WTC11 (cell line): Measurements from ENCODE around the gene CREB3L1. TPM values are rescaled to one million over a fixed set of nuclear protein-coding genes. Genes with fewer than 3 reads are reported as not detected.
A peak's percentile ranks its signal among the peaks of the same experiment; 100 is the strongest.

ENCODE experiments used
- ATAC-seq: fragments of 200-7000 bp; cut with Tn5 transposase; 2 replicates; pipeline ENCODE4 v1.10.0; 2021; ENCODE audit warnings: mild to moderate bottlenecking, moderate library complexity
- CTCF ChIA-PET: fragments of 300-600 bp; sonication (Branson Sonifier 250); formaldehyde crosslinking; loops from one replicate; lab custom pipeline; 2021; ENCODE audit warnings: antibody characterized with exemption; lab: Charles Lee
- POLR2A ChIA-PET: fragments of 350-600 bp; sonication (Branson Sonifier 250); formaldehyde crosslinking; loops from one replicate; lab custom pipeline; 2021; ENCODE audit warnings: antibody characterized with exemption; lab: Charles Lee
- DNase-seq: peaks from one replicate; pipeline ENCODE4 v3.0.0; 2021; ENCODE audit warnings: low spot score
- H3K27ac Mint-ChIP-seq: 2 replicates; pipeline ENCODE4 v1.8.0; 2021; ENCODE audit warnings: mixed read lengths
- H3K27me3 Mint-ChIP-seq: 2 replicates; pipeline ENCODE4 v1.8.0; 2021; ENCODE audit warnings: low read depth, mild to moderate bottlenecking, moderate library complexity, mixed read lengths
- H3K36me3 Mint-ChIP-seq: 2 replicates; pipeline ENCODE4 v1.8.0; 2021; ENCODE audit warnings: mixed read lengths
- H3K4me1 Mint-ChIP-seq: 2 replicates; pipeline ENCODE4 v1.8.0; 2022; ENCODE audit warnings: mixed read lengths
- H3K4me3 Mint-ChIP-seq: 2 replicates; pipeline ENCODE4 v1.8.0; 2021; ENCODE audit warnings: mild to moderate bottlenecking, moderate library complexity, mixed read lengths
- H3K9me3 Mint-ChIP-seq: 2 replicates; pipeline ENCODE4 v1.8.0; 2021; ENCODE audit warnings: mixed read lengths
- CREM ChIP-seq: sonication (generic); formaldehyde crosslinking; IDR thresholded peaks from 2 replicates; pipeline ENCODE4 v1.8.1; 2022; ENCODE audit warnings: mild to moderate bottlenecking, missing genetic modification reagents, moderate library complexity
- GRHL2 ChIP-seq: fragments of 250-450 bp; sonication (Bioruptor Pico); IDR thresholded peaks from 2 replicates; pipeline ENCODE4 v1.8.0; 2022; ENCODE audit warnings: mild to moderate bottlenecking, moderate library complexity; ENCODE audit not compliant: insufficient replicate concordance, severe bottlenecking
- IRF2 ChIP-seq: sonication (generic); formaldehyde crosslinking; IDR thresholded peaks from 2 replicates; pipeline ENCODE4 v1.8.0; 2022; ENCODE audit warnings: low read depth, missing genetic modification reagents, borderline replicate concordance
- TP53 ChIP-seq: sonication (generic); formaldehyde crosslinking; IDR thresholded peaks from 2 replicates; pipeline ENCODE4 v1.8.1; 2023; ENCODE audit warnings: mild to moderate bottlenecking, missing genetic modification reagents
- ZNF121 ChIP-seq: sonication (generic); formaldehyde crosslinking; IDR thresholded peaks from 2 replicates; pipeline ENCODE4 v1.8.0; 2023; ENCODE audit warnings: missing genetic modification reagents
- ZNF263 ChIP-seq: sonication (generic); formaldehyde crosslinking; IDR thresholded peaks from 2 replicates; pipeline ENCODE4 v1.8.1; 2022; ENCODE audit warnings: low read depth, mild to moderate bottlenecking, moderate library complexity, missing genetic modification reagents
- total RNA-seq: library from RNA; stranded (reverse); gene quantifications from 3 replicates; pipeline ENCODE4 v1.2.3, GENCODE V29; 2021
- TF ChIP-seq, protein P1 (sequence below): sonication (generic); formaldehyde crosslinking; IDR thresholded peaks from 2 replicates; pipeline ENCODE4 v1.8.0; 2022; ENCODE audit warnings: missing genetic modification reagents
- TF ChIP-seq, protein P2 (sequence below): sonication (generic); formaldehyde crosslinking; IDR thresholded peaks from 2 replicates; pipeline ENCODE4 v1.8.0; 2023; ENCODE audit warnings: missing genetic modification reagents, mild to moderate bottlenecking, borderline replicate concordance
- TF ChIP-seq, protein P3 (sequence below): fragments of 200-600 bp; IDR thresholded peaks from 2 replicates; pipeline ENCODE4 v1.8.0; 2022; ENCODE audit warnings: antibody characterized with exemption
- TF ChIP-seq, protein P4 (sequence below): sonication (generic); formaldehyde crosslinking; IDR thresholded peaks from 2 replicates; pipeline ENCODE4 v1.8.1; 2023; ENCODE audit warnings: mild to moderate bottlenecking, missing genetic modification reagents
- TF ChIP-seq, protein P5 (sequence below): sonication (generic); formaldehyde crosslinking; IDR thresholded peaks from 2 replicates; pipeline ENCODE4 v1.8.1; 2022; ENCODE audit warnings: mild to moderate bottlenecking, moderate library complexity, missing genetic modification reagents
- TF ChIP-seq, protein P6 (sequence below): sonication (generic); formaldehyde crosslinking; IDR thresholded peaks from 2 replicates; pipeline ENCODE4 v1.8.1; 2023; ENCODE audit warnings: mild to moderate bottlenecking, moderate library complexity, missing genetic modification reagents
- TF ChIP-seq, protein P7 (sequence below): sonication (generic); formaldehyde crosslinking; IDR thresholded peaks from 2 replicates; pipeline ENCODE4 v1.8.0; 2022; ENCODE audit warnings: mild to moderate bottlenecking, missing genetic modification reagents

CREB3L1 gene
- total RNA-seq, 1 experiment from 2014 or later, result 10.9 TPM

DNA sequence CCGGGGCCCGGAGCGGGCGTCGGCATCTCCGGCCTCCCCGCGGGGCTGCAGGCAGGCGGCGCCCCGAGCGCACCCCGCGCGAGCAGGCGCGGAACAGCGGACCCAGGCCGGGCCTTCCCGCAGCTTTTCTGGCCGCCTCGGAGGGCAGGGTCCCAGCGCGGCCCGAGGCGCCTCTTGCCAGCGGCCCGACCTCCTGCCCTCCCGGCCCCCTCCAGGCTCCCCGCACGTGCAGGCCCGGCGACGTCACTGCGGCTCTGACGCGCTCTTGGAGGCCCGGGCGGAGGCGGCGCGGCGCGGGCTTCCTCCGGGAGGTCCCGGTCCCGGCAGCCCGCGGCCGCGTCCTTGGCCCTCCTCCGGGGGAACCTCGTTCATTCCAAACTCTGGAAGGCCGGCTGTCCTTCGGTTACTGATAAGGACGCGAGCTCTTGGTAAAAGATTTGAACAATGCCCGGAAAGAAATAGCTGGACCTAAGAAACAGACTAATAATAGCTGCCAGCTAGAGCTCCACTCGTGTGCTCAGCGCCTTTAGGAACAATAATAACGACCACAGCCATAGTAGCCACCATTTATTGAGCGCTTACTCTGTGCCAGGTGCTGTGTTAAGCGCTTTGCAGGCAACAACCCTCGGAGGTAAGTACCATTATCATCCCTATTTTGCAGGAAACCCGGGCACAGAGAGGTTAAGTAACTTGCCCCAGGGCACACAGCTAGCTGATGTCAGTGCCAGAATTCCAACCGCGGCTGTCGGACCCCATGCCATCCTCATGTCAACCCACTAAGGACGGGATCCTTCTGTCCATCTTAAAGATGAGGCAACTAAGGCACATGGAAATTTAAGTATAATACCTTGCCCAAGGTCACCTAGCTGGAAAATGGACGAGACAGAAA, 39.1 kb upstream of the CREB3L1 start (continued):
- TF ChIP-seq, protein P1, sequence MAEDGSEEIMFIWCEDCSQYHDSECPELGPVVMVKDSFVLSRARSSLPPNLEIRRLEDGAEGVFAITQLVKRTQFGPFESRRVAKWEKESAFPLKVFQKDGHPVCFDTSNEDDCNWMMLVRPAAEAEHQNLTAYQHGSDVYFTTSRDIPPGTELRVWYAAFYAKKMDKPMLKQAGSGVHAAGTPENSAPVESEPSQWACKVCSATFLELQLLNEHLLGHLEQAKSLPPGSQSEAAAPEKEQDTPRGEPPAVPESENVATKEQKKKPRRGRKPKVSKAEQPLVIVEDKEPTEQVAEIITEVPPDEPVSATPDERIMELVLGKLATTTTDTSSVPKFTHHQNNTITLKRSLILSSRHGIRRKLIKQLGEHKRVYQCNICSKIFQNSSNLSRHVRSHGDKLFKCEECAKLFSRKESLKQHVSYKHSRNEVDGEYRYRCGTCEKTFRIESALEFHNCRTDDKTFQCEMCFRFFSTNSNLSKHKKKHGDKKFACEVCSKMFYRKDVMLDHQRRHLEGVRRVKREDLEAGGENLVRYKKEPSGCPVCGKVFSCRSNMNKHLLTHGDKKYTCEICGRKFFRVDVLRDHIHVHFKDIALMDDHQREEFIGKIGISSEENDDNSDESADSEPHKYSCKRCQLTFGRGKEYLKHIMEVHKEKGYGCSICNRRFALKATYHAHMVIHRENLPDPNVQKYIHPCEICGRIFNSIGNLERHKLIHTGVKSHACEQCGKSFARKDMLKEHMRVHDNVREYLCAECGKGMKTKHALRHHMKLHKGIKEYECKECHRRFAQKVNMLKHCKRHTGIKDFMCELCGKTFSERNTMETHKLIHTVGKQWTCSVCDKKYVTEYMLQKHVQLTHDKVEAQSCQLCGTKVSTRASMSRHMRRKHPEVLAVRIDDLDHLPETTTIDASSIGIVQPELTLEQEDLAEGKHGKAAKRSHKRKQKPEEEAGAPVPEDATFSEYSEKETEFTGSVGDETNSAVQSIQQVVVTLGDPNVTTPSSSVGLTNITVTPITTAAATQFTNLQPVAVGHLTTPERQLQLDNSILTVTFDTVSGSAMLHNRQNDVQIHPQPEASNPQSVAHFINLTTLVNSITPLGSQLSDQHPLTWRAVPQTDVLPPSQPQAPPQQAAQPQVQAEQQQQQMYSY (CRISPR knock-in tag), result 0 out of 2 replicates have a peak, but pooled peaks have one; percentile 20

DNA sequence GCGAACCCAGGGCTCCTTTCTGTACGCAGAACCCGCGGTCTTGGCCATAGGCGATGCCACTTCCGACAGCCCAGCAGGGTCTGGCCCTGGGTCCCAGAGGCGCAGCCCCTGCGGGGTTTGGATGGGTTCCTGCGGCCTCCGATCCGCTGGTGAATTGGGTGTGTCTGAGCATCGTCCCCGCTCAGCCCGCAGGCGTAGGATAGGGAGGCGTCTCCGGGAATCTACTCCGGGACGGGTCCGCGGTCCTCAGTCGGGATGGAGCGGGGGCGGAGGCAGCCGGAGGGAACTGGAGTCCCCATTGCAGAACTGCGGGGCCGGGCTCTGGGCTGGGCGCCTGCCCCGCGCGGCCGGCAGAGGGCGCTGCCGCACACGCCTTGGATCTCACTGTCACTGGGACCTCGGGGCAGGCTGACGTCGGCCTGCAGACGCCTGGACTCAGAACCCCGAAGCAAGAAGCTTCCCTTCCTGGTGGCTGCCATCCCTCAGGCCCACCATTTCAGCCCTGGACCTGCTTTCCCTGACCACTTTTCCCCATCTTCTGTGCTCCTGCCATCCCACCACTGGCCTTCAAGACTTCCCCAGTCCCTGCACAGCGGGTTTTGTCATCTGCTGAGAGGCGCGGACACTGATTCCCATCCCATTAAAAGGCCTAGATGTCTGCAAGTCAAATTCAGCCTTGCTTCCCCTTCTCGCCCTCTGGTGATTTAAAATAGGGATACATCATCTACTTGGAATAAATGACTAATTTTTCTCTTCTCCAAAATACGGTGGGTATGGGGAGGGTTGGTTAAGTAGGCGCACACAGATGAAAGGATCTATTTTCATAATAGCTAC, 38.3 kb upstream of the CREB3L1 start:
- Mint-ChIP-seq H3K4me1 (peaks cover 44% of the 10 kb centered on the region), H3K9me3 (0 out of 2 replicates have a peak, but pooled peaks cover 4% of the 10 kb centered on the region), H3K4me3 (peak overlapping the region; percentile 66), H3K27ac (no peak overlapping the region), H3K27me3 (peaks cover 43% of the 10 kb centered on the region), H3K36me3 (no peaks in the 10 kb centered on the region)
- CTCF ChIA-PET, result interaction anchor here (0.5 to 5.7 kb wide), 58 partner anchors 10 to 468 kb away, joined by 3 to 119 read pairs (median 5); partner anchors contain the start of genes CHRM4, CREB3L1, DGKZ and LARGE2
- DNase-seq (peak; percentile 96), ATAC-seq (peak; percentile 80)
- POLR2A ChIA-PET, result interaction anchor here (0.5 to 4.3 kb wide), 10 partner anchors 9 to 240 kb away, joined by 3 to 43 read pairs (median 4); no protein-coding TSS in a partner anchor
- TF ChIP-seq CREM (CRISPR knock-in tag) (peak; percentile 55; the same call in 1 of the 2 replicates), IRF2 (no peak), GRHL2 (no peak), TP53 (CRISPR knock-in tag) (0 out of 2 replicates have a peak, but pooled peaks have one; percentile 20), ZNF263 (CRISPR knock-in tag) (0 out of 2 replicates have a peak, but pooled peaks have one; percentile 51), ZNF121 (CRISPR knock-in tag) (0 out of 2 replicates have a peak, but pooled peaks have one; percentile 2)
- TF ChIP-seq, protein P2, sequence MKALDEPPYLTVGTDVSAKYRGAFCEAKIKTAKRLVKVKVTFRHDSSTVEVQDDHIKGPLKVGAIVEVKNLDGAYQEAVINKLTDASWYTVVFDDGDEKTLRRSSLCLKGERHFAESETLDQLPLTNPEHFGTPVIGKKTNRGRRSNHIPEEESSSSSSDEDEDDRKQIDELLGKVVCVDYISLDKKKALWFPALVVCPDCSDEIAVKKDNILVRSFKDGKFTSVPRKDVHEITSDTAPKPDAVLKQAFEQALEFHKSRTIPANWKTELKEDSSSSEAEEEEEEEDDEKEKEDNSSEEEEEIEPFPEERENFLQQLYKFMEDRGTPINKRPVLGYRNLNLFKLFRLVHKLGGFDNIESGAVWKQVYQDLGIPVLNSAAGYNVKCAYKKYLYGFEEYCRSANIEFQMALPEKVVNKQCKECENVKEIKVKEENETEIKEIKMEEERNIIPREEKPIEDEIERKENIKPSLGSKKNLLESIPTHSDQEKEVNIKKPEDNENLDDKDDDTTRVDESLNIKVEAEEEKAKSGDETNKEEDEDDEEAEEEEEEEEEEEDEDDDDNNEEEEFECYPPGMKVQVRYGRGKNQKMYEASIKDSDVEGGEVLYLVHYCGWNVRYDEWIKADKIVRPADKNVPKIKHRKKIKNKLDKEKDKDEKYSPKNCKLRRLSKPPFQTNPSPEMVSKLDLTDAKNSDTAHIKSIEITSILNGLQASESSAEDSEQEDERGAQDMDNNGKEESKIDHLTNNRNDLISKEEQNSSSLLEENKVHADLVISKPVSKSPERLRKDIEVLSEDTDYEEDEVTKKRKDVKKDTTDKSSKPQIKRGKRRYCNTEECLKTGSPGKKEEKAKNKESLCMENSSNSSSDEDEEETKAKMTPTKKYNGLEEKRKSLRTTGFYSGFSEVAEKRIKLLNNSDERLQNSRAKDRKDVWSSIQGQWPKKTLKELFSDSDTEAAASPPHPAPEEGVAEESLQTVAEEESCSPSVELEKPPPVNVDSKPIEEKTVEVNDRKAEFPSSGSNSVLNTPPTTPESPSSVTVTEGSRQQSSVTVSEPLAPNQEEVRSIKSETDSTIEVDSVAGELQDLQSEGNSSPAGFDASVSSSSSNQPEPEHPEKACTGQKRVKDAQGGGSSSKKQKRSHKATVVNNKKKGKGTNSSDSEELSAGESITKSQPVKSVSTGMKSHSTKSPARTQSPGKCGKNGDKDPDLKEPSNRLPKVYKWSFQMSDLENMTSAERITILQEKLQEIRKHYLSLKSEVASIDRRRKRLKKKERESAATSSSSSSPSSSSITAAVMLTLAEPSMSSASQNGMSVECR (CRISPR knock-in tag), result no peak; the same call in 1 of the 2 replicates
- TF ChIP-seq, protein P3, sequence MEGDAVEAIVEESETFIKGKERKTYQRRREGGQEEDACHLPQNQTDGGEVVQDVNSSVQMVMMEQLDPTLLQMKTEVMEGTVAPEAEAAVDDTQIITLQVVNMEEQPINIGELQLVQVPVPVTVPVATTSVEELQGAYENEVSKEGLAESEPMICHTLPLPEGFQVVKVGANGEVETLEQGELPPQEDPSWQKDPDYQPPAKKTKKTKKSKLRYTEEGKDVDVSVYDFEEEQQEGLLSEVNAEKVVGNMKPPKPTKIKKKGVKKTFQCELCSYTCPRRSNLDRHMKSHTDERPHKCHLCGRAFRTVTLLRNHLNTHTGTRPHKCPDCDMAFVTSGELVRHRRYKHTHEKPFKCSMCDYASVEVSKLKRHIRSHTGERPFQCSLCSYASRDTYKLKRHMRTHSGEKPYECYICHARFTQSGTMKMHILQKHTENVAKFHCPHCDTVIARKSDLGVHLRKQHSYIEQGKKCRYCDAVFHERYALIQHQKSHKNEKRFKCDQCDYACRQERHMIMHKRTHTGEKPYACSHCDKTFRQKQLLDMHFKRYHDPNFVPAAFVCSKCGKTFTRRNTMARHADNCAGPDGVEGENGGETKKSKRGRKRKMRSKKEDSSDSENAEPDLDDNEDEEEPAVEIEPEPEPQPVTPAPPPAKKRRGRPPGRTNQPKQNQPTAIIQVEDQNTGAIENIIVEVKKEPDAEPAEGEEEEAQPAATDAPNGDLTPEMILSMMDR, result peak; percentile 97
- TF ChIP-seq, protein P4, sequence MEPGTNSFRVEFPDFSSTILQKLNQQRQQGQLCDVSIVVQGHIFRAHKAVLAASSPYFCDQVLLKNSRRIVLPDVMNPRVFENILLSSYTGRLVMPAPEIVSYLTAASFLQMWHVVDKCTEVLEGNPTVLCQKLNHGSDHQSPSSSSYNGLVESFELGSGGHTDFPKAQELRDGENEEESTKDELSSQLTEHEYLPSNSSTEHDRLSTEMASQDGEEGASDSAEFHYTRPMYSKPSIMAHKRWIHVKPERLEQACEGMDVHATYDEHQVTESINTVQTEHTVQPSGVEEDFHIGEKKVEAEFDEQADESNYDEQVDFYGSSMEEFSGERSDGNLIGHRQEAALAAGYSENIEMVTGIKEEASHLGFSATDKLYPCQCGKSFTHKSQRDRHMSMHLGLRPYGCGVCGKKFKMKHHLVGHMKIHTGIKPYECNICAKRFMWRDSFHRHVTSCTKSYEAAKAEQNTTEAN (CRISPR knock-in tag), result peak; percentile 34; the same call in 1 of the 2 replicates
- TF ChIP-seq, protein P5, sequence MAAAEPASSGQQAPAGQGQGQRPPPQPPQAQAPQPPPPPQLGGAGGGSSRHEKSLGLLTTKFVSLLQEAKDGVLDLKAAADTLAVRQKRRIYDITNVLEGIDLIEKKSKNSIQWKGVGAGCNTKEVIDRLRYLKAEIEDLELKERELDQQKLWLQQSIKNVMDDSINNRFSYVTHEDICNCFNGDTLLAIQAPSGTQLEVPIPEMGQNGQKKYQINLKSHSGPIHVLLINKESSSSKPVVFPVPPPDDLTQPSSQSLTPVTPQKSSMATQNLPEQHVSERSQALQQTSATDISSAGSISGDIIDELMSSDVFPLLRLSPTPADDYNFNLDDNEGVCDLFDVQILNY, result peak; percentile 44; the same call in 1 of the 2 replicates
- TF ChIP-seq, protein P6, sequence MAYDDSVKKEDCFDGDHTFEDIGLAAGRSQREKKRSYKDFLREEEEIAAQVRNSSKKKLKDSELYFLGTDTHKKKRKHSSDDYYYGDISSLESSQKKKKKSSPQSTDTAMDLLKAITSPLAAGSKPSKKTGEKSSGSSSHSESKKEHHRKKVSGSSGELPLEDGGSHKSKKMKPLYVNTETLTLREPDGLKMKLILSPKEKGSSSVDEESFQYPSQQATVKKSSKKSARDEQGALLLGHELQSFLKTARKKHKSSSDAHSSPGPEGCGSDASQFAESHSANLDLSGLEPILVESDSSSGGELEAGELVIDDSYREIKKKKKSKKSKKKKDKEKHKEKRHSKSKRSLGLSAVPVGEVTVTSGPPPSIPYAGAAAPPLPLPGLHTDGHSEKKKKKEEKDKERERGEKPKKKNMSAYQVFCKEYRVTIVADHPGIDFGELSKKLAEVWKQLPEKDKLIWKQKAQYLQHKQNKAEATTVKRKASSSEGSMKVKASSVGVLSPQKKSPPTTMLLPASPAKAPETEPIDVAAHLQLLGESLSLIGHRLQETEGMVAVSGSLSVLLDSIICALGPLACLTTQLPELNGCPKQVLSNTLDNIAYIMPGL (CRISPR knock-in tag), result peak; percentile 98
- TF ChIP-seq, protein P7, sequence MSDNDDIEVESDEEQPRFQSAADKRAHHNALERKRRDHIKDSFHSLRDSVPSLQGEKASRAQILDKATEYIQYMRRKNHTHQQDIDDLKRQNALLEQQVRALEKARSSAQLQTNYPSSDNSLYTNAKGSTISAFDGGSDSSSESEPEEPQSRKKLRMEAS (CRISPR knock-in tag), result peak; percentile 65
